ENCODE measurements around the gene RPS6KA1.

- no peak for TF ChIP-seq USF2 (IDR thresholded peaks at IDR 0.05; ENCODE audit: low read length)
- no peak for TF ChIP-seq ASH2L (IDR thresholded peaks at IDR 0.05; ENCODE audit: low read length)
- TF ChIP-seq EGR1 (IDR thresholded peaks at IDR 0.05; ENCODE audit: borderline replicate concordance, low read depth, low read length) = no peak
- no peak for TF ChIP-seq SP1 (IDR thresholded peaks at IDR 0.05; ENCODE audit: low read depth, low read length)
- TF ChIP-seq CTCF (IDR thresholded peaks at IDR 0.05; ENCODE audit: control extremely low read depth in 1 of 3, insufficient read depth in 1 of 3, low read depth in 1 of 3, low read length in 3 of 3) = no peak
- TF ChIP-seq CREB1 (IDR thresholded peaks at IDR 0.05) = no peak
- no peak for TF ChIP-seq BACH1 (IDR thresholded peaks at IDR 0.05; ENCODE audit: low read length)
- no peak for TF ChIP-seq JUND (IDR thresholded peaks at IDR 0.05; ENCODE audit: low read length)
- TF ChIP-seq ZNF274 (IDR thresholded peaks at IDR 0.05; ENCODE audit: borderline replicate concordance, extremely low read depth, low read length) = no peak
- no peak for TF ChIP-seq RAD21 (IDR thresholded peaks at IDR 0.05 in 1 of 2, conservative IDR thresholded peaks at IDR 0.05 in 1 of 2; ENCODE audit: low read depth in 2 of 2, low read length in 2 of 2)
- no peak for TF ChIP-seq POLR2AphosphoS5 (IDR thresholded peaks at IDR 0.05; ENCODE audit: low read depth, low read length)
- TF ChIP-seq JUN (IDR thresholded peaks at IDR 0.05; ENCODE audit: low read depth, low read length) = no peak
- no peak for TF ChIP-seq POLR2A (IDR thresholded peaks at IDR 0.05; ENCODE audit: control extremely low read depth in 1 of 2, low read depth in 2 of 2, low read length in 2 of 2)
These were observed 891 bp downstream of the RPS6KA1 start for GRCh38 chr1:26530410-26530894.

Data from H1 (cell line).